Activated CD8-positive, alpha-beta memory T cell treated with anti-CD3 and anti-CD28 coated beads, Interleukin-2, amount 50 U/mL, for 1 hour (primary cell): ENCODE data around the gene CCNO.

Experiments used
- DNase-seq: peaks from one replicate; pipeline ENCODE4 v3.0.0-alpha.2; 2020; ENCODE audit errors: extremely low read depth

Gene CCNO

DNA sequence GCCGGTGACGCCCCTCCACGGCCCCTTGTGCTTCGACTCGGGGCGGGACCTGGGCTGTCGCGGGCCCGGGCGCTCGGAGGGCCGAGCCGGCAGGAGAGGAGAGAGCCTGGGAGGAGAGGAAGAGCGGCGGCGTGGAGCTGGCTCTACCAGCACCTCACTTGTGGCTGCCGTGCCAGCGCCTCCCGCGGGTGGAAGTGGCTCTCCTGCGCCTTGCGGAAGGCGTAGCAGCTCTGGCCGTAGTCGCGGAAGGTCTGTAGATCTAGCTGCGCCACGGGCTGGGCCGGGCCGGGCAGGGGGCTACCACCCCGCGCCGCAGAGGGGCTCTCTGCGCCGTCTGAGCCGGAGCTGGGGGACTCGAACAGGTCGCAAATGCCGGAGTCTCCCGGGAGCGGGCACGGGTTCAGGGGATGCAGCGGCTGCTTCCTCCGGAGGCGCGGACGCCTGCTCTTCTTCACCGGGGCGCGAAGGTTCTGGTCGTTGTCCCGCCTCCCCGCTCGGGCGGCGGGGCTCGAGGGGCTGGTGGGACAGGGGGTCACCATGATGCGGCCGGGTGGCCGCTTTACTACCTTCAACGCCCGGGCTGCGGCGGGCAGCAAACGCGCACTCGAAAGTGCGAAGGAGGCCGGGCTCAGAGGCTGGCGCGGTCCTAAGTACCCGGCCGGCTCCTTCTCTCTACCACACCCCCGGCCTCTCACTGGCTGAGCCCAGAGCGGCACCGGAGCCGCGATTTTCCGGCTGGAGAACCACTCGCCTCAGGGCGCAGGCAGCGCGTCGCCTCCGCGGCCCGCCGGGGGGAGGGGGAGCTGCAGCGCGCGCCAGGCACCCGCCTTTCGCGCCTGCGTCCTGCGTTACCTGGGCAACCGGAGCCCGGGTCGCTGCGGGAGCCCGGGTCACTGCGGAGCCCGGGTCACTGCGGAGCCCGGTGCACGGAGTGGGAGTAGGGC, at the start of gene CCNO:
Gene CCNO (minus strand): TSS at position 624 of the 944 bp plus-strand sequence. CDS start 85 bp downstream, at position 539.
- DNase-seq: no peak

GRCh38 chr5:55278778-55279177, 45.4 kb upstream of the CCNO start:
- no peak for DNase-seq

DNA sequence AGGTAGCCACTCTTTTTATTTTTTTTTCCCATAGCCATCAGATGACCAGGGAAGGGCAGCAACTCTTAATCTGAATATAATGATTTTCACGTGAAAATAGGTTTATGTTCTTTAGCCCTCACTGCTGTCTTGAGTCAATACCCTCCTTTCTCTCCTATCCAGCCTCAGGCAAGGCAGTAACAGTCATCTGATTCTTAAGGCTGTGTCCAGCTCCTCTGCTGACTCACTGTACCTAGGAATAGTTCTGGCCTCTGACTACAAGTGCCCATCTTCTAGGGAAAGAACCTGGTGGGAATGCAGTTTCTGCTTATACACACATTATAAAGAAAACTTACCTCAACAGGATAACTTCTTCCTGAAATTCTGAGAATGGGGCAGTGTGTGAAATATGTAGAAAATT, 43.4 kb upstream of the CCNO start:
- no peak for DNase-seq

DNA sequence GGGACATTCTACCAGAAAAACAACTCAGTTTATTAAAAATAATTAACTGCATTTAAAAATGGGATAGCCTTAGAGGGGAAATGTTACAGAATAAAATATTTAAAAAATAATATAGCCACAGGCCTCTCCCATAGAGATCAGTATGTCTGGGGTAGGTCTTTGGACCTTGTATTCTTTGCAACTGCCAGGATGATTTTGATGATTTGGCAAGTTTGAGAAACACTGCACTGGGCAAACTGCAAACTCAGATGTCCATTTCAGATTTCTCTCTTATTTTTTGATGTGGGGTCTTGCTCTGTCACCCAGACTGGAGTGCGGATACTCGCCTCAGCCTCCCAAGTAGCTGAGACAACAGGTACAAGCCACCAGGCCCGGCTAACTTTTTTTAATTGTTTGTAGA, 24.9 kb upstream of the CCNO start:
- DNase-seq: no peak

DNA sequence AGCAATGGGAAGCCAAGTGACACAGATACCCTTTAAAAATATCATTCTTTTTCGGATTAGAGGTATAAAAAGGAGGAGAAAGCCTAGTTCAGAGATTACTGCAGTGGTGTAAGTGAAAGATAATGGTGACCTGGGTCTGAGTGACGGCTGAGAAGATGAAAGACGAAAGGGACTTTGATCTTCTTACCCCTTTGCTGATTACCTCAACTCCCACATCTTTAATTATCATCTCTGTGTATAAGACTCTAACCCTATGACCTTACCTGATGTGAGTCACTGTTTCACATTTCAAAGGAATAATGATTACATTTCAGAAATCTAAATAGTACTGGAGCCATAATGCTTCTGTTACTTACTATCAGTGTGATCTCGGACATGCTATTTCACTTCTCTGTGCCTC, 21.4 kb upstream of the CCNO start:
- no peak for DNase-seq

- no peak for DNase-seq
Measured at GRCh38 chr5:55250064-55250463, 16.7 kb upstream of the CCNO start.

DNA sequence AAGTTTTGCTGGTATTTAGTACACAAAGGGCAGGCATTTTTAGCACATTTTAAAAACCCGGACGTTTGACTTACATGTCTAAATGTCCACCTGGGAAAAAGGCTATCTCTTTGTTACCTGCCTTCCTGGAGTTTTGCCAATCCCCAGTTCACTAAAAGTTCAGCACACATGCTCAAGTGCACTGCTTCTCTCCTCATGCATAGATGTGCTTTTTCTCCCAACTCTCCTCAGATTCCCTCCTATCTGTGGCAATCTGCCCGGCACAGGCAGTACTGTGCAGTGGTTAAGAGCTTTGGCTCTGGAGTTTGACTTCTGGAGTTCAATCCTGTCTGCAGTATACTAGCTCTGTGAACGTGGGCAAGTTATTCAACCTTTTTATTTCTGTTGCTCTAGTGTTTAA, 8.3 kb upstream of the CCNO start:
- DNase-seq: no peak

DNA sequence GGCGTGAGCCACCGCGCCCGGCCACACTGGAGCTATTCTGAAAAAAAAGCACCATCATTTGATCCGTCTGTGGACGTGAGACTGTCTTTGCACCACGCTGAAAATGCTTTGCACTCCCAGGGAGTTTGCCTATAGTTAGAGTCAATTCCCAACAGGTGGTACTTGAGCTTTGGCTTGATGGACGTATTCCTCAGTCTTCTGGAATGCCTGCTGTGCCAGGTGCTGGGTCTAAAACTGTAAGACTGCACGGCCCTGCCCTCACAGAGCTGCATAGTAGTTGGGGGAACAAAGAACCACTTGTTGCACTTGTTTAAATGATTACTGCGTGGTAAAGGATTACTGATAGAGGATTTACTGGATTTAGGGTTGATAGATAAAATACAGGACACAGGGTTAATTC, 3.4 kb upstream of the CCNO start:
- no peak for DNase-seq

DNA sequence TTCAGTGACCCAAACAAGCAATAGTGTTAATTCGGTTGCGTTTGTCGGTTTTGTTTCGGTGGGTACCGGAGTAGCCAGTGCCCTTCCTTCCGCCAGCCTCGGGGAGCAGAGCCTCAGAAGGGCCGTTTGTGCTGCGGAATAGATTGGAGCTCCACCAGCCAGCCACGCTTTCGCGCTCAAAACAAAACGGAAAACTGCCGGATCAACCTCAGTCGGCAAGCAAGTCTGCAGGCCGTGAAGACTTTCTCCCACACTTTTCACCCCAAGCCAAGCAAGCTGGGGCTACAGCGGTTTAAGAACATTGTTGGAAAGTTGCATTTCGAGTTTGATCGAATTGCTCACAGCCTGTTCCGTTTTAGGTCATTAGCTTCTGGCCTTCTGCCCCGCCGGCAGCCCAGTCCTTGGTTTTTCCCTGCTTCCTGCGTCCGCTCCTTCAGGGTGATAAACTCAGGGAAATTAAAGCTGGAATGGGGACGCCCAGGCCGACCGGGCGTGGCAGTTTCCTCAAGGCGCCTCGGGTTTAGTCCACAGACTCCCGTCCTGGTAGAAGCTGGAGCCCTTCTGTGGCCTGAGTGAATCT, 803 bp upstream of the CCNO start:
- DNase-seq: no peak

DNA sequence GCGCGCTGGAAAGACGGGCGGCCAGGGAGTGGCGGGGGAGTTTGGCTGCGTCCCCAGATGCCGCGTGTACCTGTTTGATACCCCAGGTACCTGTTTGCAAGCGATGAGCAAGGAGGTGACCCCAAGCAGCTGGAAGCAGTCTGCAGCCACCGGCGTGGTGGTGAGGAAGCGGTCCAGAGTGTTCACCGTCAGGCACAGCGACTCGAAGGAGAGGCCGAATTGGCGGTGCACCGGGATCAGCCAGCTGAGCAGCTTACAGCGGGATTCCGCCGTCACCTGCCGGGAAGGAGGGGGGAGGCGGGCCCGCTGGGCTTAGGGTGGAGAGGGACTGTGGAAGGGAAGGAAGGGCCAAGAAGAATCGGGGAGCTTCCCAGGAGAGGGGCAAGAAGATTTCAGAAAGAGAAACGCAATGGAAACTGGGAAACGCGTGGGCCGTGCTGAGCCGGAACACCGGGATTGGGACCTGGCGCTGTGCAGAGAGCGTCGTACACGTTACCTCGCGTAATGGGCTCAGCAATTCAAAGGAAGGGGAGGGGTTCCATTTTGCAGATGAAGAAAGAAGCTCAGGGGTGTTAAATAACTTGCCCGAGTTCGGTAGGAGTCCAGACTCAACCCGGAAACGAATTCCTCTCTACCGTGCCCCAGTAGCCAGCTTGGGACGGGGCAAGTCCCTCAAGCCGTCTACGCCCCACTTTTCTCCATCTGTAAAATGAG, 980 bp downstream of the CCNO start:
- DNase-seq: no peak

- no peak for DNase-seq
Measured at GRCh38 chr5:55231919-55232270, 1.5 kb downstream of the CCNO start.

- DNase-seq: no peak
Measured at GRCh38 chr5:55231029-55231918, 2.1 kb downstream of the CCNO start.

- DNase-seq: no peak
Measured at GRCh38 chr5:55230086-55230629, 3.2 kb downstream of the CCNO start.

DNA sequence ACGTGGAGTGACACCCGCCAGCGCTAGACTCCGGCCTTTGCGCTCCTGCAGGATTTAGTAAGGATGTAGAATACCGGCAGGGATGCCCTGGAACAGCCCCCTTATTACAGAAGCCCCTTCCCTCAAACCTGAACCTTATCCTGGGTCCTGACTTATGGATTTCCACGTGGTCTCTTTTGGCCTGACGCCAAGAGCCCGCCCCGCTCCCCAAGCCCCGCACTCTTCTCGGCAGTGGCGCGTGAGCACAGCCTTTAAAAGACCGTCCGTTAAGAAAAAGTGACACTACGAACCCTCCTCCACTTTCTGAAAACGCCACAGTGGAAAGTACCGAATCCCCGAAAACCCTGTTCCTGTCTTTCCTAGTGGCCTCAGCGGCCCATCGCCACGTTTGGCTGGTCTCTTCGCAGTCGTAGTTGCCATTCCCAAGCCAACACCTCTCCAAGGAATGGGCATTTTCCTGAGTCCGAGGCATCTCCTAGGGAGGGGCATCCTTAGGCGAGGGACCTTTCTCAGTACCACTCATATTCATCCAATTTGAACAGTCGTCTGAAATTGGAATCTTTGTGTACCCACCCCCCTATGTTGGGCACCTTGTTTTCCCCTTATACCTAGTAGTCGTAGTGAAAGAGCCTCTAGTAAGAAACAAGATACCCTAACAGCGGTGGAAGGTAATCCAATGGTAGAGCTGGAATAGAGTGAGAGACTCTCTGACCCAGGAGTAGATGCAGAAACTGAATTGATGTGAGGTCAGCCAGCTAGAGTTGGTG, 5.6 kb downstream of the CCNO start:
- no peak for DNase-seq

DNA sequence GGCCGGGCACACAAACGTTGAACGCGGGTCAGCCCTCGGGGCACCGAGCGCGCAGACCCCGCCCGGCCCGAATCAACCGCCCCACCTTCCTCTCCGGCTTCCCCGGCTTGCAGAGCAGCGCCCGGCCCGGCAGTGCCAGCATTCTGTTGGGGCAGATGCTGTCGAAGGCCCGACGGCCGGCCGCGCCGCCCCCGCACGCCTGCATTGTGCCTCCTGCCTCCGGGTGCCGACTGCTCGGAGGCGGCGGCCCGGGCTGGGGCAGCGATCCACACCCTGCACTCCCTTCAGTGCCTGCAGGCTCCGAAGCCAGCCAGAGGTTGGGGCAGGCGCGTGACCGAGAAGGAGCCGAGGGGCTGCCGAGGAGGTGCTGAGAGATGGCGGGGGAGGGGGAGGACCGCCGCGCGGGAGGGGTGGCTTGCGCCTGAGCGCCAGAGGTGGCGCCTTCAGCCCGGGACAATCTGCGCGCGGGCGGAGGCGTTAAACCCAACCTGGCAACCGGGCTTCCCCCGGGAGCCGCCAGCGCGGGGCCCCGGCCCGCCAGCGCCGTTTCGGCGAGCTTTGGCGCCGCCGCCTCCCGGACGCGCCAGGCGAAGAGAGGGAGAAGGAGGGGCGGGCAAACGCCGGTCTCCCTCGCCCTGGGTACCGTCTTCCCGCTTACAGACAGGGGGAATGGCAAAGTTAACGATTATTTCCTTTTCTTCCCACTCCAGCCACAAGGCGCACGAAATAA, 6.3 kb downstream of the CCNO start, which contains the start of gene MCIDAS:
Gene MCIDAS (minus strand): TSS at position 382 of the 730 bp plus-strand sequence. CDS start 177 bp downstream, at position 205.
- no peak for DNase-seq

GRCh38 chr5:55226027-55226933, 7.1 kb downstream of the CCNO start:
- no peak for DNase-seq

- DNase-seq: no peak
Measured at GRCh38 chr5:55225346-55225745, 8.1 kb downstream of the CCNO start.

- no peak for DNase-seq
Measured at GRCh38 chr5:55223812-55224240, 9.6 kb downstream of the CCNO start.
